GM23338 (cell line): ENCODE data around the gene SERBP1.

Source experiments
- EZH2 ChIP-seq: fragments of 200-600 bp; sonication (generic); IDR thresholded peaks from one replicate; pipeline ENCODE4 v1.8.0; 2017; ENCODE audit warnings: antibody characterized with exemption, mild to moderate bottlenecking, low read depth; ENCODE audit not compliant: unreplicated experiment
- EZH2phosphoT487 ChIP-seq: fragments of 200-600 bp; sonication (generic); IDR thresholded peaks from one replicate; pipeline ENCODE4 v1.8.1; 2018; ENCODE audit warnings: antibody characterized with exemption; ENCODE audit not compliant: unreplicated experiment
- POLR2AphosphoS5 ChIP-seq: IDR thresholded peaks from 2 replicates; pipeline ENCODE4 v1.6.1; 2016; ENCODE audit warnings: antibody characterized with exemption, low read depth
- STAT1 ChIP-seq: IDR thresholded peaks from one replicate; pipeline ENCODE4 v1.6.1; 2016; ENCODE audit warnings: antibody characterized with exemption; ENCODE audit not compliant: unreplicated experiment
- TF ChIP-seq, protein P1 (sequence below), 2 experiments: fragments of 200-600 bp in 1 of 2; sonication (generic) in 1 of 2; conservative IDR thresholded peaks; 2 replicates each; pipeline versions ENCODE4 v1.5.1 to v1.6.1; 2016 to 2017; ENCODE audit warnings: antibody characterized with exemption in 2 of 2, low read depth in 2 of 2, mild to moderate bottlenecking in 2 of 2, moderate library complexity in 1 of 2
- TF ChIP-seq, protein P2 (sequence below): IDR thresholded peaks from 2 replicates; pipeline ENCODE4 v1.6.1; 2016; ENCODE audit warnings: antibody characterized with exemption
- TF ChIP-seq, protein P3 (sequence below): IDR thresholded peaks from one replicate; pipeline ENCODE4 v1.6.1; 2018; ENCODE audit warnings: antibody characterized with exemption; ENCODE audit not compliant: unreplicated experiment

DNA sequence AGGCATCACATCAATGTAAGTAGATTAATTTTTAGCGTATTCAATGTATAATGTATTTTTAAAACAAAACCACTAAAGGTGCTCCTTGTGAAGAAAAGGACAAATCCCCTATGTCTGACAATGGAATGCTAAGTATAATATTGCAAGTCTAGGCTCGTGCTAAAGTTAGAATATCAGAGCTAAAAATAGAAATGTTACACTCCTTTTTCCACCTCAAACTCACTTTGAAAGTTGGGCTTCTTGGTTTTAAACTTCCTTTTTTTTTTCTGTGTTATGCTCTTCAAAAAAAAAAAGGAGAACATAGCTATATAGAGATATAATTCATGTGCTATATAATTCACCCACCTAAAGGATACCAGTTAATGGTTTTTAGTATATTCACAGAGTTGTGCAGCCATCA, 3.6 kb upstream of the SERBP1 start:
- TF ChIP-seq, protein P1, sequence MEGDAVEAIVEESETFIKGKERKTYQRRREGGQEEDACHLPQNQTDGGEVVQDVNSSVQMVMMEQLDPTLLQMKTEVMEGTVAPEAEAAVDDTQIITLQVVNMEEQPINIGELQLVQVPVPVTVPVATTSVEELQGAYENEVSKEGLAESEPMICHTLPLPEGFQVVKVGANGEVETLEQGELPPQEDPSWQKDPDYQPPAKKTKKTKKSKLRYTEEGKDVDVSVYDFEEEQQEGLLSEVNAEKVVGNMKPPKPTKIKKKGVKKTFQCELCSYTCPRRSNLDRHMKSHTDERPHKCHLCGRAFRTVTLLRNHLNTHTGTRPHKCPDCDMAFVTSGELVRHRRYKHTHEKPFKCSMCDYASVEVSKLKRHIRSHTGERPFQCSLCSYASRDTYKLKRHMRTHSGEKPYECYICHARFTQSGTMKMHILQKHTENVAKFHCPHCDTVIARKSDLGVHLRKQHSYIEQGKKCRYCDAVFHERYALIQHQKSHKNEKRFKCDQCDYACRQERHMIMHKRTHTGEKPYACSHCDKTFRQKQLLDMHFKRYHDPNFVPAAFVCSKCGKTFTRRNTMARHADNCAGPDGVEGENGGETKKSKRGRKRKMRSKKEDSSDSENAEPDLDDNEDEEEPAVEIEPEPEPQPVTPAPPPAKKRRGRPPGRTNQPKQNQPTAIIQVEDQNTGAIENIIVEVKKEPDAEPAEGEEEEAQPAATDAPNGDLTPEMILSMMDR (conservative IDR thresholded peaks at IDR 0.05; ENCODE audit: low read depth in 2 of 2) = no peak
- TF ChIP-seq EZH2 (no peak), POLR2AphosphoS5 (no peak), EZH2phosphoT487 (no peak), STAT1 (no peak)
- TF ChIP-seq, protein P2, sequence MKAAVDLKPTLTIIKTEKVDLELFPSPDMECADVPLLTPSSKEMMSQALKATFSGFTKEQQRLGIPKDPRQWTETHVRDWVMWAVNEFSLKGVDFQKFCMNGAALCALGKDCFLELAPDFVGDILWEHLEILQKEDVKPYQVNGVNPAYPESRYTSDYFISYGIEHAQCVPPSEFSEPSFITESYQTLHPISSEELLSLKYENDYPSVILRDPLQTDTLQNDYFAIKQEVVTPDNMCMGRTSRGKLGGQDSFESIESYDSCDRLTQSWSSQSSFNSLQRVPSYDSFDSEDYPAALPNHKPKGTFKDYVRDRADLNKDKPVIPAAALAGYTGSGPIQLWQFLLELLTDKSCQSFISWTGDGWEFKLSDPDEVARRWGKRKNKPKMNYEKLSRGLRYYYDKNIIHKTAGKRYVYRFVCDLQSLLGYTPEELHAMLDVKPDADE = no peak
- TF ChIP-seq, protein P3, sequence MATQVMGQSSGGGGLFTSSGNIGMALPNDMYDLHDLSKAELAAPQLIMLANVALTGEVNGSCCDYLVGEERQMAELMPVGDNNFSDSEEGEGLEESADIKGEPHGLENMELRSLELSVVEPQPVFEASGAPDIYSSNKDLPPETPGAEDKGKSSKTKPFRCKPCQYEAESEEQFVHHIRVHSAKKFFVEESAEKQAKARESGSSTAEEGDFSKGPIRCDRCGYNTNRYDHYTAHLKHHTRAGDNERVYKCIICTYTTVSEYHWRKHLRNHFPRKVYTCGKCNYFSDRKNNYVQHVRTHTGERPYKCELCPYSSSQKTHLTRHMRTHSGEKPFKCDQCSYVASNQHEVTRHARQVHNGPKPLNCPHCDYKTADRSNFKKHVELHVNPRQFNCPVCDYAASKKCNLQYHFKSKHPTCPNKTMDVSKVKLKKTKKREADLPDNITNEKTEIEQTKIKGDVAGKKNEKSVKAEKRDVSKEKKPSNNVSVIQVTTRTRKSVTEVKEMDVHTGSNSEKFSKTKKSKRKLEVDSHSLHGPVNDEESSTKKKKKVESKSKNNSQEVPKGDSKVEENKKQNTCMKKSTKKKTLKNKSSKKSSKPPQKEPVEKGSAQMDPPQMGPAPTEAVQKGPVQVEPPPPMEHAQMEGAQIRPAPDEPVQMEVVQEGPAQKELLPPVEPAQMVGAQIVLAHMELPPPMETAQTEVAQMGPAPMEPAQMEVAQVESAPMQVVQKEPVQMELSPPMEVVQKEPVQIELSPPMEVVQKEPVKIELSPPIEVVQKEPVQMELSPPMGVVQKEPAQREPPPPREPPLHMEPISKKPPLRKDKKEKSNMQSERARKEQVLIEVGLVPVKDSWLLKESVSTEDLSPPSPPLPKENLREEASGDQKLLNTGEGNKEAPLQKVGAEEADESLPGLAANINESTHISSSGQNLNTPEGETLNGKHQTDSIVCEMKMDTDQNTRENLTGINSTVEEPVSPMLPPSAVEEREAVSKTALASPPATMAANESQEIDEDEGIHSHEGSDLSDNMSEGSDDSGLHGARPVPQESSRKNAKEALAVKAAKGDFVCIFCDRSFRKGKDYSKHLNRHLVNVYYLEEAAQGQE = no peak
